Measurements from ENCODE around the gene ETFA. TPM values are rescaled to one million over a fixed set of nuclear protein-coding genes. Genes with fewer than 3 reads are reported as not detected.
A peak's percentile ranks its signal among the peaks of the same experiment; 100 is the strongest.

ETFA gene
- polyA plus RNA-seq, 2 of the 4 experiments (the other 2 are of a cell fraction) = 243 to 412 TPM

GRCh38 chr15:76200641-76201105, 110.6 kb downstream of the ETFA start:
- ATAC-seq = no peak
- ChIA-PET CTCF (interaction anchor here (1.1 to 2.6 kb wide), 3 partner anchors 10 to 35 kb away, joined by 4 to 36 read pairs (median 5); no protein-coding TSS in a partner anchor), POLR2A (no interaction called here)
- Histone ChIP-seq H3K4me2 (no peak overlapping the region), H3K4me1 (peaks cover 40% of the 10 kb centered on the region), H3K27ac (no peak overlapping the region; a peak in 1 of 6 replicates), H3K9me3 (no peaks in the 10 kb centered on the region), H3K4me3 (no peak overlapping the region)
- 76% methylated on average over 5 of the region's 5 CpGs for WGBS (ENCODE audit: missing lambda C conversion rate)
- no peak for DNase-seq (ENCODE audit: low read depth in 1 of 2, low spot score in 1 of 2)
- no peak for FAIRE-seq
- TF ChIP-seq ZNF302 (CRISPR knock-in tag; IDR thresholded peaks at IDR 0.05) (no peak), RCOR1 (IDR thresholded peaks at IDR 0.05; ENCODE audit: low read depth, low read length) (no peak), HOXB13 (CRISPR knock-in tag; IDR thresholded peaks at IDR 0.05; ENCODE audit: low read depth) (no peak), BCL3 (IDR thresholded peaks at IDR 0.05) (no peak), CHD4 (IDR thresholded peaks at IDR 0.05; ENCODE audit: borderline replicate concordance) (no peak), ZFP36 (IDR thresholded peaks at IDR 0.05; ENCODE audit: borderline replicate concordance, partially characterized antibody) (no peak), NPAS2 (CRISPR knock-in tag; IDR thresholded peaks at IDR 0.05; ENCODE audit: borderline replicate concordance) (no peak)

GRCh38 chr15:76200083-76200465, 111.2 kb downstream of the ETFA start:
- H3K27ac ChIP-seq = no peak overlapping the region; a peak in 1 of 6 replicates
- ATAC-seq = no peak
- WGBS (ENCODE audit: missing lambda C conversion rate) = 91% methylated on average over 6 of the region's 6 CpGs
- no peak for FAIRE-seq
- no peaks in the 10 kb centered on the region for H3K9me3 ChIP-seq
- H3K4me2 ChIP-seq = no peak overlapping the region
- peaks cover 42% of the 10 kb centered on the region for H3K4me1 ChIP-seq
- ChIA-PET POLR2A (no interaction called here), CTCF (interaction anchor here (1.1 to 2.6 kb wide), 3 partner anchors 10 to 50 kb away, joined by 3 to 36 read pairs (median 4); no protein-coding TSS in a partner anchor)
- DNase-seq (ENCODE audit: low read depth in 1 of 2, low spot score in 1 of 2) = no peak
- TF ChIP-seq NR3C1 (IDR thresholded peaks at IDR 0.05) (no peak), EP300 (IDR thresholded peaks at IDR 0.05) (no peak), RCOR1 (IDR thresholded peaks at IDR 0.05; ENCODE audit: low read depth, low read length) (no peak), MAZ (IDR thresholded peaks at IDR 0.05; ENCODE audit: borderline replicate concordance, low read depth, low read length) (no peak), GATA3 (IDR thresholded peaks at IDR 0.05; ENCODE audit: borderline replicate concordance) (no peak), HES2 (IDR thresholded peaks at IDR 0.05) (no peak)
- no peak overlapping the region for H3K4me3 ChIP-seq

GRCh38 chr15:76199106-76200082, 111.9 kb downstream of the ETFA start:
- DNase-seq (ENCODE audit: low read depth in 1 of 2, low spot score in 1 of 2) (no peak), ATAC-seq (peak in 1 of 2 experiments; percentile 2; a peak in 1 of 6 replicates), FAIRE-seq (no peak)
- ChIA-PET POLR2A (no interaction called here), CTCF (interaction anchor here (0.9 to 2.6 kb wide), 5 partner anchors 9 to 49 kb away, joined by 3 to 36 read pairs (median 4); no protein-coding TSS in a partner anchor)
- peaks cover 42% of the 10 kb centered on the region for H3K4me1 ChIP-seq
- no peak overlapping the region for H3K4me3 ChIP-seq
- peak overlapping the region; percentile 71 to 87; a peak in 5 of 6 replicates for H3K27ac ChIP-seq
- WGBS (ENCODE audit: missing lambda C conversion rate) = 68% methylated on average over 19 of the region's 19 CpGs
- H3K4me2 ChIP-seq = peak overlapping the region; percentile 29
- H3K9me3 ChIP-seq = no peaks in the 10 kb centered on the region
- no peak for TF ChIP-seq CHD2 (IDR thresholded peaks at IDR 0.05; ENCODE audit: low read length, partially characterized antibody)
- TF ChIP-seq MYC (IDR thresholded peaks at IDR 0.05; ENCODE audit: borderline replicate concordance, low read length) = no peak
- TF ChIP-seq TFCP2L1 (CRISPR knock-in tag; IDR thresholded peaks at IDR 0.05) = no peak
- no peak for TF ChIP-seq POLR2A (IDR thresholded peaks at IDR 0.05; ENCODE audit: low read length)
- no peak for TF ChIP-seq ELK1 (IDR thresholded peaks at IDR 0.05; ENCODE audit: low read depth, low read length)
- TF ChIP-seq CBX8 (IDR thresholded peaks at IDR 0.05) = no peak
- no peak for TF ChIP-seq SMC3 (IDR thresholded peaks at IDR 0.05)
- TF ChIP-seq ATOH8 (CRISPR knock-in tag; IDR thresholded peaks at IDR 0.05; ENCODE audit: low read depth) = no peak
- TF ChIP-seq SREBF2 (IDR thresholded peaks at IDR 0.05) = no peak
- TF ChIP-seq GATA3 (IDR thresholded peaks at IDR 0.05; ENCODE audit: borderline replicate concordance) = no peak
- no peak for TF ChIP-seq HMGXB4 (CRISPR knock-in tag; IDR thresholded peaks at IDR 0.05; ENCODE audit: borderline replicate concordance)
- TF ChIP-seq HEYL (CRISPR knock-in tag; IDR thresholded peaks at IDR 0.05) = no peak
- no peak for TF ChIP-seq BCL3 (IDR thresholded peaks at IDR 0.05)
- TF ChIP-seq KDM5A (IDR thresholded peaks at IDR 0.05) = no peak
- TF ChIP-seq NR3C1 (IDR thresholded peaks at IDR 0.05) = no peak
- no peak for TF ChIP-seq RFX5 (IDR thresholded peaks at IDR 0.05)

All from A549 (cell line).